ENCODE data around the gene TBC1D9.

Gene TBC1D9

GRCh38 chr4:140609548-140610425, 146.4 kb downstream of the TBC1D9 start:
- DNase-seq, result no peak

DNA sequence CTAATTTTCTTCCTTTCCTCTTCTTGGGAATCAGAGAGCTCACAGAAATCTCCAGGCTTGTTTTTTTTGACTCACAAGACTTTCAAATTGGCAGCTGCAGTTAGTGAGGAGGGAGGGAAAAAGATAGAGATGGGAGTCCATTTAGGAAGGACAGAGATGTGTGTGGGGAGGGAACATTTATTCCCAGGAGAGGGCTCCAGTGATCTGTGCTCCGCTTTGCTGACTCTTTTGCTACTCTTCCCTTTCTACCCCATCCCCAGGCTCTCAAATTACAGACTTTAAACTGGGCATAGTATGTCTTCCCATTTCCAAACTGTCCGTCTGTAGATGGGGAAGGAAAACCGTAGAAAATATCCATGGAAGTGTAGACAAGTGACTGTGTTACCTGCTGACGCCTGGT, 148.3 kb downstream of the TBC1D9 start:
- no peak for DNase-seq

DNA sequence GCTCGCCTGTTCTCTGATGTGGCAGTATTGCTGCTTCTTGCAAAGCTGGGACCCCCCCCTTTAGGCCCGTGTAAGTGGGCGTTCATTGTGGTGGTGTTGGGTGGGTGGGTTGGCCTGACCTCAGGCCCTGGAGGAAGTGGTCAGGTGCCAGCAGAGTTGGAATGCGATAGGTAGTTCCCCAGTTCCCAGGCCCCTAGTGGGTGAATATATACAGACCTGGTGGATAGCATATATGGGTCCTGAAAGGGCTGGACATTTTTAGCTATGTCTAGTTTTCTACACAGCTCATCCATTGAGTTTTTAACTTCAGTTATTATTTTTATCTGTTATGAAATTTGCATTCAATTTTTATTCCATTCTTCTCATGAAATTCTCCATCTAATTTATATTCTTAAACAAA, 151.6 kb downstream of the TBC1D9 start:
- DNase-seq, result no peak

GRCh38 chr4:140603286-140603685, 152.9 kb downstream of the TBC1D9 start:
- DNase-seq, result no peak

GRCh38 chr4:140602714-140603113, 153.5 kb downstream of the TBC1D9 start:
- DNase-seq, result no peak

DNA sequence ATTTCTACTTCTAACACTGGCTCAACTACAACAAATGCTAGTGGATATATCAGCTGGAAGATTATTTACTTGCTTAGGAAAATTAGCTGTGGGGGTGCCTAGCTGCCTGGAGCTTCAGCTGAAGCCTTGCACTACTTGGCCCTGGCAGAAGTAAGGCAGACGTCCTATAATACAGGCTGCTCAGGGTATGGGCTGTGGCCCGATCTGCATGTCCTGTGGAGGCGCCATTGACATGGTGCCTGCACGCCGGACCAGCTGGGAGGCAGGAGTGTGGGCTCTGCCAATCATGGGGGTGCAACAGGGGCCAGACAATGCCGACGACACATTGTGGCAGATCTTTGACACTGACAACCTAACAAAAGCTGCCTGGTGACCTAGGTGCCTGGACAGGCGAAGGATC, 155.8 kb downstream of the TBC1D9 start:
- no peak for DNase-seq

DNA sequence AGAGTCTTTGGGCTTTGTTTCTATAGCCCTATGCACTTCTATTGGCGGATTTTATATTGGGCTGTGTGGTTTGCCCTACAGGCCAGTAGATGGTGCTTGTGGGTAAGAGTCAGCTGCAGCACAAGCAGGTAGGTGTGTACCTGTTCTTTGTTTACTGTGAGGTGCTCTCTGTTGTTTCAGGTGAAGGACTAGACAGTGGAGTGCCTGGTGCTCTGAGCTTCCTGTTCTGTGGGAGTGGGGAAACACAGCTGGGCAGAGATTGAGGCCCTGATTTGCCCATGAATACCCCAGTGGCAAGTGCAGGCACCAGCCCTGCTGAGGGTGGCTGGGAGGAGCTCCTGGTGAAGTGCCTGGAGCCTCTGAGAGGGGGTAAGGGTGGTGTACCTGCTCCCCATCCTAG, 161.1 kb downstream of the TBC1D9 start:
- no peak for DNase-seq

- DNase-seq, result no peak
These were observed 171.7 kb downstream of the TBC1D9 start for GRCh38 chr4:140584439-140584838.

DNA sequence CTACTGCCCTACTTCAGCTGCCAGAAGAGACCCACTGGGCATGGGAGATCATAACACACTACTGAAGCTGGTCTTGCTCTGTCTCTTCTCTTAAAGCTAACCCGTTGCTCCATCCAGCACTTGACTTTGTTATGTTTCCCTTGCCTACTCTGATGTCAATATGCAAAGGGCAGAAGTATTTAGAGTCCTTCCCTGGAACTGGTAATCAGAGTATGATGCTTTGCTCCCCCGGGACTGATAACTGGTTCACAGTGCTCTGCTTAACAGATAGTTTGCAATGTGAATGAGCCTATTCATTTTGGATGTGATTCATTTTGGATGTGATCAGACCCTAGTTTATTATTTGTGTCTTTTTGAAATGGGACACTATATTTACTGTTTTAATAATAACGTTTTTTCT, 175.1 kb downstream of the TBC1D9 start:
- no peak for DNase-seq

- no peak for DNase-seq
These were observed 176.9 kb downstream of the TBC1D9 start for GRCh38 chr4:140579278-140579677.

GRCh38 chr4:140575489-140575888, 180.7 kb downstream of the TBC1D9 start:
- DNase-seq, result no peak

GRCh38 chr4:140571620-140572019, 184.6 kb downstream of the TBC1D9 start:
- no peak for DNase-seq

Measured in activated CD4-positive, alpha-beta T cell treated with anti-CD3 and anti-CD28 coated beads for 1 hour (primary cell).